Stimulated activated CD4-positive, alpha-beta T cell treated with anti-CD3 and anti-CD28 coated beads, TNF-alpha, amount 100 ng/mL, for 4 hours (primary cell): ENCODE results near the gene COG8.
"Not testable (repeated sequence)": the region's sequence is repeated elsewhere in the genome, so short reads cannot be mapped to it uniquely, and the experiment has no call there.

ENCODE experiments used
- DNase-seq, 3 experiments: peaks; one replicate each; pipeline ENCODE4 v3.0.0-alpha.2; 2020; ENCODE audit warnings: low read depth in 3 of 3

Gene COG8

DNA sequence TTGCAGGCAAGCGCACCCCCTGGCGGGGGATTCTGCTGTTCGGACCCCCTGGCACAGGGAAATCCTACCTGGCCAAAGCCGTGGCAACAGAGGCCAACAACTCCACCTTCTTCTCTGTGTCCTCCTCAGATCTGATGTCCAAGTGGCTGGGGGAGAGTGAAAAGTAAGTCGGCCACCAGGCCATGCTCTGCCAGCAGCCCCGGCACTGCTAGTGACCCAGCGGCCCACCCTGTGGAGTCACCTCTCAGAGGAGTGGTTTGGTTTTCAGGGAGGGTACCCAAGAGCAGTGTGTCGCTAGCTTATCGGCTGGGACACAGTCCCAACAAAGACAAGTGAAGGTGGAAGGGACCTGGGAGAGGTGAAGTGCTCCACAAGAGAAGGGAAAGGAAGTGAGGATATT lies 20.0 kb downstream of the COG8 start:
- DNase-seq = no peak

DNA sequence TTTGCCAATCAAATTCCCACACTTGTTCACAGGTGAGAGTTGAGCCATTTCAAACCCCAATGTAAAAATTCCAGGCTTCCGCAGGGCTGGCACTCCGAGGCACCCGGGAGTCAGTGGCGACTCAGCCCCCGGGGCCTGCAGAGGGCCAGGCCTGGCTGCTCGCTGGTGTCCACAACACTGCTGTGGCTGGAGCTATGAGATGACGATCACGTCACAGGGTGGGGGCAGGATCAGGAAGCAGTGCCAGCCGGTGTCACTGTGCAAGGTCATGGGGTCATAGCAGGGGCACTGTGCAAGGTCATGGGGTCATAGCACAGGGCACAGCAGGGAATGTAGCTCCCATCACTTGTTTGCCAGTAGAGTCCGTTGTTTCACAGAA lies 20.5 kb downstream of the COG8 start:
- DNase-seq = no peak

DNA sequence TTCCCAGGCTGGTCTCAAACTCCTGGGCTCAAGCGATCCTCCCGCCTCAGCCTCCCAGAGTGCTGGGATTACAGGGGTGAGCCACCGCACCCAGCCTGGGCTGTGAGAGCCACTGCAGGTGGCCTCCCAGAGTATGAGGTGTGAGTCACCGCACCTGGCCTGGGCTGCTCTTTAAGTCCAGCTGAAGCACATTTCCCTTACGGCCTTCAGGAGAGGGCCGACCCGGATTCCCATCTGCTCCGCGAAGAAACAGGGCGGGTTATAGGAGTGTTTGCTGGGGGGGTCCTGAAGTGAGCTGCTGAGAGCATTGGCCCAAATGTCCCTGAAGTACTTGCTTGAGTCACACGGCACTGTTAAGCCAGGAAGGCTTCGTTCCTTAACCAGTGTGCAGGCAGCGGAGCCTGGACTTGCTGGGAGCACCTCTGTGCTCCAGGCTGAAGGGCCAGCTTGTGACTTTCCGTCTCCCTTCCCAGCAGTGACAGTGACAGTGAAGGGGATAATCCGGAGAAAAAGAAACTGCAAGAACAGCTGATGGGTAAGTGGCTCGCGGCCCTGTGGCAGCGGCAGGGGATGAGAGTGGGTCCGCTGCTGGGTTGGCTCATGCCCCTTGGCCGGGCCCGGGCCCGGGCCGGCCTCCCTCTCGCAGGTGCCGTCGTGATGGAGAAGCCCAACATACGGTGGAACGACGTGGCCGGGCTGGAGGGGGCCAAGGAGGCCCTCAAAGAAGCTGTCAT lies 21.0 kb downstream of the COG8 start:
- no peak for DNase-seq

DNA sequence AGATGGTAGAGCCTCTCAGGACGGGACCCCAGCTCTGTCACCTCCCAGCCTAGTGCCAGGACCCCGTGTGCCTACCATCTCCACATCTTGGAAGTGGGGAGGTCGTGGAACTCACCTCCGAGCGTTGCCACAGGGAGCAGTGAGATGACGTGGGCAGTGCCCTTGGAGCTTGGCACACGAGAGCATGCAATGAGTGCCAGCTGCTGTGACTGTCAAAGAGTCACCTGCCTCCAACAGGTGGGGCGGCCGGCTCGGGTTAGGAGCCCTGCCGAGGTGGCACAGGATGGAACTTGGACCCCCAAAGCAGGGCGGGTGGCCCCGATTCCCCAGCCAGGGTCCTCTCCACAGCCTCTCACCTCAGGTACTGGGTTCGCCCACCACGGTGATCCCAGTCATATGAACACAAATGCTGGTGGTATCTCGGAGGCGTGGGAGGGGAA lies 22.7 kb downstream of the COG8 start:
- no peak for DNase-seq

DNA sequence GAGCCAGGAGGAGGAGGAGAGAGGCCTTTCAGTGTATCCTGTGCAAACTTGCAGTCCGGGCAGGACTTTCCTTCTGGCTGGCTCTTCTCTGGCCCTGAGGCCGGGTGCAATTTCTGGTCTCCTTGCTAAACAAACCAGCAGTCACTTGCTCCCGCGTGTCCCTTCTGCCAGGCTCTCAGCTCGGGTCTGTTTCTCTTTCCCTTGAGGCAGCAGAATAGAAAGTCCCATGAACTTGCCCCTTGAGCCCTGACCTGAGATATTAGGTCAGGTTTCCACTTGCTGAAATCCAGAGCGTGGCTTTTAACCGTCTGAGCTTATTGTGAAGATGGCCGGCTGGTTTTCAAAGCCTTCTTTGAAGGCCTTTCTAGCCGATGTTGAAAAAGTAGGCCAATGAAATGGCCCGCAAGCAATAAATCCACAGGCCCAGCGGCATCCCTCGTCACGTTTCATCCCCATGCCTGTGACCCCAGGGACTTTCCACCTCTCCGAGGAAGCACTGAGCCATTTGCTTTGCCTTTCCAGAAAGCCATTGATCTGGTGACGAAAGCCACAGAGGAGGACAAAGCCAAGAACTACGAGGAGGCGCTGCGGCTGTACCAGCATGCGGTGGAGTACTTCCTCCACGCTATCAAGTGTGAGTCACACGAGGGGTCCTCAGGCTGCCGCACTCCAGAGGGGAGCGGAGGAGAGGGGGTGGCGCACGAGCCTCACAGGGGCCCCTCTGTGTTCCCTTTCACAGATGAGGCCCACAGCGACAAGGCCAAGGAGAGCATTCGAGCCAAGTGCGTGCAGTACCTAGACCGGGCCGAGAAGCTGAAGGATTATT lies 23.7 kb downstream of the COG8 start:
- no peak for DNase-seq

DNA sequence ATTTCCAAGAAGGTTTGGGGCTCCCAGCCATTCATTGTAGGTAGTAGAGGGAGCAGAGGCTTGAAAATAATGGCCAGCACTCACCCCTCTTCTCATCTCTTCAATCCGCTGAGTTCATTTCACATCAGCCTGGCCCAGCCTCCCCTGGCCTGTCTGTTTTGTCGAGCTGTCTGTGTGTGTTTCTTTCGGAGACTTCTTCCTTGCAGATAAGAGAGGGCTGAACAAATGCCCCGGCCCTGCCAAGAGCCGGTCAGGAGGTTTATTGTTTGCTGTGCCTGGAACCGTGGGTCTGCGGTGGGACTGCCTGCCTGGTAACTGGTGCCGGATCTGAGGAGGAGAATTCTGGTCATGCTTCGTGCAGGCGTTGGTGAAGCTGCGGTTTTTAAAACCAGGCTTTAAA lies 24.8 kb downstream of the COG8 start:
- no peak for DNase-seq

DNA sequence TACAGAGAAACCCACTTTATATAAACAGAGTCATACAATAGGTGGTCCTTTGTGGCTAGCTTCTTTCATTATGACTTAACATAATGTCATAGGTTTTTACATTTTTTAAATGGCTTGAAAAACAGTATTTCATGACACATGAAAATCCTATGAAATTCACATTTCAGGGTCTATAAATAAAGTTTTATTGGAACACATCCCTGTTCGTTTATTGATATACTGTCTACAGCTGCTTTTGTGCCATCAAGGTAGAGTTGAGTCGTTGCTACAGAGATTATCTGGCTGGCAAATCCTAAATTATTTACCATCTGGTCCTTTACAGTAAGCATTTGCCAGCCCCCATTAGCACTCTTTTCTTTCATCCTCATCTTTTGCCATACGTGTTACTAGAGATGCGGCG lies 25.9 kb downstream of the COG8 start:
- DNase-seq = no peak

DNA sequence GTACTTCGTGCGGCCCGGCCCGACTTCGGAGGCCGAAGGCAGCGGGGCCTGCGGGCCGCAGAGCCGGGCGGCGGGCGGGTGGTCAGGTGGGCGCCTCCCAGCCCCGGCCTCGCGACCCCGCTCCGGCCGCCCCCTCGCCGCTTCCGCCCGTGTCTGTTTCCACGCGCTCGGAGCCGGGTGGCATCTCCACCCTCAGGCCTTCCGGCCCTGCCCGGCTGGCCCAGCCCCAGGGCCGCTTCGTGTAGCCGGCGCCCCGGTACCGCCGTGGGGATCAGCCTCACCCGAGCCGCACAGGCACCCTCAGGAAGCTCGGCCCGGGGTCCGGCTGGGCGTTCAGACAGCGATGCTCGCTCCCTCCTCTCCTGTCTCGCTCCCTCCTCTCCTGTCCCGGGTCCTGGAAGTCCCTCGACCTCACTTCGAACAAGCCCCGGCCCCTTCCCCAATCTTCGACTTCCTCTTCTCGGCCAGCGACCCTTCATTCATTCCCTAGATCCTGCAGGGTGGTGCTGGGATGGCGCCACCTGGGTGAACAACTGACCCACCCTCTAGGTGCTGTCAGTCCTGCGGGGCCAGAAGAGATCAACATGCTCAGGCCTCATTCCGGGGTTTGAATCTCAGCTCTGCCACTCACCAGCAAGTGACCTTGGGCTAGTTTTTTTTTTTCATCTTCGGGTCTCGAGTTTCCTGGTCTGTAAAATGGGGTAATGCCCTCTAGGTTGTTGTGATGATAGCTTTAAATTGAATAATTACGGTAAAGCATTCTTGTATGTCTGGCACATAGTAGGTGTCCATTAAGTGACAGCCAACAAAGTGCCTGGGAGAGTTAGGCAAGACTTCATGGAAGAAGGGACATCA lies 27.6 kb downstream of the COG8 start:
- DNase-seq = peak in 1 of 3 experiments; percentile 31

DNA sequence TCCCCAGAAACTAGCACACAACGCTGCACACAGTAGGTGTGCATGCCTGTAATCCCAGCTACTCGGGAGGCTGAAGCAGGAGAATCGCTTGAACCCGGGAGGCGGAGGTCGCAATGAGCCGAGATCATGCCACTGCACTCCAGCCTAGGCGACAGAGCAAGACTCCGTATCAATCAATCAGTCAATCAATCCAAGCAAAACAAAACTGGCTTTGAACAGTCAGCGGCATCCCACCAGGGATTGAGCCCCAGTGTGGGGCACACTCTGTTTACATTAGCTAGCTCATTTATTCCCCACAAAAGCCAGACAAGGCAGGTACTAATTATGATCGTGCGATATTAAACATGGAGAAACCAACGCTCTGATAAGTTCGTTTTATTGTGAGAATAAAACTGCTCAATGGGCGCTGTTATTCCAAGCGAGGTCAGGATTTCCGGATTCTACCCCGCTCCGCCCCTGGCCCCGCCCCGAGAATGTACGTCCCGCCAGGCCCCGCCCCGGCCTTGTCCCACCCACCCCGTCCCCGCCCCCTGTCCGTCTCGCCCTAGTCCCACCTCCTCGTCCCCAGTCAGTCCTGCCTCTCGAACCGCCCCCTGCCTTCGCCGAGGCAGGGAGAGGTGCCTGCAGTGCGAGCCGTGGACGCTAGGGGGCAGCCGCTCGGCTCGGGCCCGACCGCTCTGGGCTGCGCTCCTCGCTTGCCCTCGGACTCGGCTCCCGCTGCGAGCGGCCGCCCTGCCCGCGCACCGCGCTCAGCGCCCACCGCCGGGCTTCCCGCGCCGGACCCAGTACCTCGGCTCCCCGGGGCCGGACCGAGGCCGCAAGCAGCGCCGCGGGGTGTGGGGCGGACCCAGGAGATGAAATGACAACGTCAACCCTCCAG lies 28.5 kb downstream of the COG8 start, which contains the start of gene VPS4A:
TSS of gene VPS4A (plus strand) at position 698 of the 880 bp plus-strand sequence. CDS start at position 860, 162 bp downstream.
- peak; percentile 96 to 98 (median 97) for DNase-seq

DNA sequence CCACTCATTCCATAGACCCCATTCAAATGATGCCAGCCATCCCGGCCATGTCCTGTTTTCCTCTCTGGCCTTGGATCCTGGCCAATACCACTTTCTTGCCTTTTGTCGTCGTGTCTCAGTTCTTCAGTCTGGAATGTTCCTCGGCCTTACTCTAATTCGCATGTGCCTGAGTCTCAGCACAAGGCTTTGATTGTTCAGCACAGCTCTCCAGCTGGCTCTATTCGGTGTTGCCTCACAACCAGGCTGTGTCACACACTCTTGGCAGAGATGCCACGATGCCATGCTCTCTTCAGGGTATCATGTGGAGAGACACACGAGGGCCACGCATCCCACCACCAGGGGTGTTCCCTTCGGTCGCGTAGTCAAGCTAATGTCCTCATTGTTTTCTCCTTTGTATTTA lies 30.0 kb downstream of the COG8 start:
- no peak for DNase-seq

DNA sequence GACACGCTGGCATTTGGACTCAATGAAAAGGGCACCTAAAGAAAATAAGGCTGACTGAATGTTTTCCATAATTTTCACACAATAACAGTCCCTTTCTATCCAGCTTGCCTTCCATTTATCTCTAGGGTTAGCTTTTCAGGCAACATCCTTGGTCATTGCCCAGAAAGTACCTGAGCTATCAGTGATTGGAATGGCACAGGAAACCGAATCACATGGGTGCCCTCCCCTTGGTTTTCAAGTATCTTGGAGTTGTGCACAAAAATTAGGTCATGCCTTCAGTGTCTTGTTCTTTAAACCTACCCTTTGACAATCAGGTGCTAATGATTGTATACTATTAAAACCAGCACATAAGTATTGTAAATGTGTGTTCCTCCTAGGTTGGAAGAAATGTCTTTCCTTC lies 31.5 kb downstream of the COG8 start:
- no peak for DNase-seq

DNA sequence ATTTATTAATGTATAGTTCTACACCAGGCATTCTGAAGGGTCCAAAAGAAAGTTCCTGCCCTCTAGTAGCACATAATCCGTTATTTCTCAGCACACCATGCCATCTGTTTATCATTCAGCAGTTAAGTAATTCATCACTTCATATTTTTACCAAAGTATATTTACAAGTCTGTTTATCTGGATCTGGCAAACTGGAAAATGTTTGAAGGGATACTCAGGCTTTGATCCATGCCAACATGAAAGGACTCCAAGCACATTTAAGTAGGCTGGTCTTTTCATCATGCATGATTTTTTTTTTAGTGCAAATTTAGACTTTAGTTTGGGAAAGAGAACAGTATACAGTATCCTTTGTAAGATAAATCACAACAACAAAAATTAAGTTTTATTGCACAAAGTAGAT lies 32.3 kb downstream of the COG8 start:
- no peak for DNase-seq

DNA sequence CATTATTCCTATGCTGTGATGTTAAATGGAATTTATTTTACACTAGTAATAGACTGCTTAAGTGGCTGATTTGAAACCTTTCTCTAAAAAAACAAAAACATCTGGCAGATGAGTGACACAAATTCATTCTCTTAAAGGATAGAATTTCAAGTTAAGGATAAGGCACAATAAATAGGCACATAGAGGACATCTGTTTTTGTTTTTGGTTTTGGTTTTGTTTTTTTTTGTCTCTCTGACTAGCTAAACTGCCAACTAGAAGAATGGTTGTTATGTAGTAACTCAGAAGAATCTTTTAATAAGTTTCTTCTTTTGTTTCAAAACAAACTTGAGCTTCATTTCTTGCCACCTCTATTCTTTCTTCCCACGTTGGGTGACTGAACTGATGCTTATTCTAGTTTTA lies 33.3 kb downstream of the COG8 start:
- no peak for DNase-seq

DNA sequence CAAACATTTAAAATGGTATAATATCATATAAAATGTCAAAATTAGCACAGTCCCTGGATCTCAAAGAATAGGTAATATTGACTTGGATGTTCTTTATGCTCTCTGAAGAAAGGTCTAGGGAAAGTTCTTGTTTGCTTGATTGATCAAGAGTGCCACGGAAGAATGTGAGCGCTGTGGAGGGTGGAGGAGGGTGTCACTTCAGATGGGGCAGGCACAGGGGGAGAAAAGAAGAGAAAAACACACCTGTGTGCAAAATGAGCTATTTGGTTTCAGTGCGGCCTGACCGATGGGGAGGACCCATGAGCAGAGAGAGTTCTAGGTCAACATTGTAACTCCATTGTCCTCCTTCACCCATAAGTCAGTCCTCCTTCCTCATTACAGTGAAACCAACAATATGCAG lies 37.1 kb downstream of the COG8 start:
- DNase-seq = no peak

DNA sequence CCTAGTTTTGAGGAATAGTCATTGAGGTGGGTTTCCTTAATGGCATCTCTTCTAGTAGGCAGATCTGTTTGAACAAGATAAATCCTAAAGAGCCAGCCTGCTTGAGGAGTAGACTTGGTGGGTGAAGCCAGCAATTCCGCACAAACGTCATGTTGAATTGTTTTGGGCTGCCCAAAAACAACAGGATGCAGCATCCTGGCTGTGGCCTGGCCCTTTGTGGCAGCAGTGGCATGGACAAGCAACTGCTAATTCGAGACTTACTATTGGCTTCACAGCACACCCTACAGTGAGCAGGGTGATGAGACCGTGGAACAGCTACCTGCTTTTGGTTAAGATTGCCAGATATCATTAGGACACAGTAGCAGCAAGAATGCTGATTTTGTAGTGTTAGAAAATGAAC lies 37.5 kb downstream of the COG8 start:
- no peak for DNase-seq

DNA sequence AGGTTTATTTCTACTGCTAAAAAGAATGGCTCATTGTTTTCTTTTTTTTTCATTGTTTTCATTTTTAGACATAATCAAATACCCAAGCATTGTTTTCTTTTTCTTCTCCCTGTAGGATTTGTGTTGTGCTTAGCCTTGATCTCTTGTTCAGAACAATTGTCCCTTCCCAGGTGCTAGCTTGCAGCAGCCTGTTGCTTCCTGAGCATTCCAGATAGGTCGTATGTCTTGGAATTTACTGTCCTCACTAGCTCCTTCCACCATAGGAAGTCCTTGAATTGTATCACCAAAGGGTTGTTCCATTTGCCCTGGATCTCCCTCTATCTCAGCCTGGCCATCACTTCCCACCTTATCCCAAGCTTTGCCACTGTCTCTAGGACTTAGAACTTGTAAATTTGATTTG lies 38.2 kb downstream of the COG8 start:
- DNase-seq = no peak

DNA sequence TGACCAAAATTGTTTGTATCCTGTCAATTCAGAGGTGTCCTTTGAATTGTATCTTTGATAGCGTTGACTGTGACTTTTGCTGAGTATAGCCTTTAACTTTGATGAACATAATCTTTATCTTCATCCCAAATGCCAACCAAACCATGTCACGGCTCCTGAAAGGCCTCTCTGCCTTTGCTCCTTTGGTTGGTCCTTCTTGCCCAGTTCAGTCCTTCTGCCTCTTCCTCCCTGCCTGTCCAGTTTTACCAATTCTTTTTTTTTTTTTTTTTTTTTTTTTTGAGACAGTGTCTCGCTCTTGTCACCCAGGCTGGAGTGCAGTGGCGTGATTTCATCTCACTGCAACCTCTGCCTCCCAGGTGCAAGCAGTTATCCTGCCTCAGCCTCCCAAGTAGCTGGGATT lies 41.1 kb downstream of the COG8 start:
- DNase-seq = no peak

DNA sequence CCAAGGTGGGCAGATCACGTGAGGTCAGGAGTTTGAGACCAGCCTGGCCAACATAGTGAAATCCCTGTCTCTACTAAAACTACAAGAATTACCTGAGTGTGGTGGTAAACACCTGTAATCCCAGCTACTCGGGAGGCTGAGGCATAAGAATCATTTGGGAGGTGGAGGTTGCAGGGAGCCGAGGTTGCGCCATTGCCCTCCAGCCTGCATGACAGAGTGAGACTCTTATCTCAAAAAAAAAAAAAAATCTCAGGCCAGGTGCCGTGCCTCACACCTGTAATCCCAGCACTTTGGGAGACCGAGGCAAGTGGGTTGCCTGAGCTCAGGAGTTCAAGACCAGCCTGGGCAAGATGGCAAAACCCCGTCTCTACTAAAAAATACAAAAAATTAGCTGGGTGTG lies 42.6 kb downstream of the COG8 start:
- not testable (repeated sequence) for DNase-seq

DNA sequence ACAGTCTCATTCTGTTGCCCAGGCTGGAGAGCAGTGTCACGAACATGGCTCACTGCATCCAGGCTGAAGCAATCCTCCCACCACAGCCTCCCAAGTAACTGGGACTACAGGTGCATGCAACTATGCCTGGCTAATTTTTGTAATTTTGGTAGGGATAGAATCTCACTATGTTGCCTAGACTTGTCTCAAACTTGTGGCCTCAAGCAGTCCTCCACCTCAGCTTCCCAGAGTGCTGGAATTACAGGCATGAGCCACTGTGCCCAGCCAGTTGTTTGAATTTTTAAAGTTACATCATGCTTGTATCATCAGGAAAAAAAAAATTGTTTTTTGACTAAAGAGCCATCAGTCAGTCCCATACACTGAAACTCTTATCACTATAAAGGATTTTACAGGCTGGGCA lies 45.3 kb downstream of the COG8 start:
- DNase-seq = no peak

DNA sequence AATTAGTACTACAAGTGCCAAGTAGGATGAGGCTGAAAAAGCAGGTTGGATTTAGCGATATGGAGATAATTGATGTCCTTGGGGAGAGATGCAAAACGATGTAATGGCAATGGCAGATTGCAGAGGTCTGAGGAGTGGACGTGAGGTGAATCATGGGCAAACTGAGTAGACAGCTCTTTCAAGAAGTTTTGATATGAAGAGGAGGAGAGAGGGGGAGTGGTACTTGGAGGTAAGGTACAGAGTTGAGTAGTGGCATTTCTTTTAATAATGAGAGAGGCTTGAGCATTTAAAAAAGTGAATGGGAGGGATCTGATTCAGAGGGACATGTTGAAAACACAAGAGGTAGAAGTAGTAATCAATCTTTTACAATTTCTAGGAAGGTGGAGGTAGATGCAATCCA lies 46.0 kb downstream of the COG8 start:
- DNase-seq = no peak

DNA sequence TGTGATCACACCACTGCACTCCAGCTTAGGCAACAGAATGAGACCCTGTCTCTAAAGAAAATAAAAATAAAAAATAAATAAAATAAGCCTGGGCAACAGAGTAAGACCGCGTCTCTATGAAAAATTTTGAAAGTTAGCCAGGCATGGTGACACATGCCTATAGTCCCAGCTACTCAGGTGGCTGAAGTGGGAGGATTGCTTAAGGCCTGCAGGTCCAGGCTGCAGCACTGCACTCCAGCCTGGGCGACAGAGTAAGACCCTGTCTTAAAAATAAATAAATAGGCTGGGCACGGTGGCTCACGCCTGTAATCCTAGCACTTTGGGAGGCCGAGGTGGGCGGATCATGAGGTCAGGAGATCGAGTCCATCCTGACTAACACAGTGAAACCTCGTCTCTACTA lies 47.7 kb downstream of the COG8 start:
- not testable (repeated sequence) for DNase-seq
